MV-4-11 (cell line): Measurements from ENCODE around the gene EDA.

Experiments
- DNase-seq: peaks from one replicate; lab custom pipeline; 2025; lab: John Stamatoyannopoulos, UW

The EDA gene

GRCh38 chrX:70062961-70063550 is 447.1 kb downstream of the EDA start:
- DNase-seq, result no peak

GRCh38 chrX:70066646-70067045 is 450.7 kb downstream of the EDA start:
- no peak for DNase-seq

- DNase-seq, result no peak
Observed at GRCh38 chrX:70079297-70079696, 463.4 kb downstream of the EDA start.

GRCh38 chrX:70079870-70080269 is 464.0 kb downstream of the EDA start:
- DNase-seq, result no peak

GRCh38 chrX:70082723-70083122 is 466.8 kb downstream of the EDA start:
- no peak for DNase-seq

GRCh38 chrX:70084592-70085240 is 468.8 kb downstream of the EDA start:
- DNase-seq, result no peak

GRCh38 chrX:70087857-70088630 is 472.1 kb downstream of the EDA start:
- DNase-seq, result no peak

- no peak for DNase-seq
Observed at GRCh38 chrX:70088751-70089150, 472.8 kb downstream of the EDA start.
